ENCODE results near the gene FFAR1.

The FFAR1 gene

DNA sequence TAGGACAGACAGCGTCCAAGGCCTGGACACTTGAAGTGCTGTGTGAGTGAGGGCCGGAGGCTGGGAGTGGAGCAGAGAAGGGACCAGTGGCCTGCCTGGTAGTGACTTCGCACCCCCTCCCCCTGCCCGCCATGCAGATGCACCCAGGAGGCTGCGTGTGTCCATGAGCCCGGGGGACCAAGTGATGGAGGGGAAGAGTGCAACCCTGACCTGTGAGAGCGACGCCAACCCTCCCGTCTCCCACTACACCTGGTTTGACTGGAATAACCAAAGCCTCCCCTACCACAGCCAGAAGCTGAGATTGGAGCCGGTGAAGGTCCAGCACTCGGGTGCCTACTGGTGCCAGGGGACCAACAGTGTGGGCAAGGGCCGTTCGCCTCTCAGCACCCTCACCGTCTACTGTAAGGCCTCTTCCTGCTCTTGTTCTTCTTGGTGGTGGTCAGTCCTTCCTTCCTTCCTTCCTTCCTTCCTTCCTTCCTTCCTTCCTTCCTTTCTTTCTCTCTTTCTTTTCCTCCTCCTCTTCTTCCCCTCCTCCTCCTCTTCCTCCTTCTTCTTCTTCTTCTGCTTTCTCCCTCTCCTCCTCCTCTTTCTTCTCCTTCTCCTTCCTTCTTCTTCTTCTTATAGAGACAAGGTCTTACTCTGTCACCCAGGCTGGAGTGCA, 6.0 kb upstream of the FFAR1 start:
- Histone ChIP-seq H3K79me2 (ENCODE audit: insufficient read depth, low read length) (no peaks in the 10 kb centered on the region), H3K4me3 (ENCODE audit: low read depth in 1 of 2, low read length in 2 of 2) (no peak overlapping the region), H3K27me3 (ENCODE audit: insufficient read depth, low read length, poor library complexity) (peaks cover 10% of the 10 kb centered on the region), H3K9me3 (ENCODE audit: insufficient read depth, low read length, severe bottlenecking) (no peaks in the 10 kb centered on the region), H3K4me2 (ENCODE audit: insufficient read depth, low read length) (no peak overlapping the region), H3K4me1 (ENCODE audit: insufficient read depth, low read length) (peaks cover 5% of the 10 kb centered on the region), H4K20me1 (ENCODE audit: insufficient read depth, low read length) (no peaks in the 10 kb centered on the region), H3K9ac (ENCODE audit: low read depth, low read length) (no peak overlapping the region), H3K27ac (ENCODE audit: low read length) (no peak overlapping the region), H3K36me3 (ENCODE audit: insufficient read depth, low read length) (no peaks in the 10 kb centered on the region), H2AFZ (ENCODE audit: low read depth, low read length) (no peak overlapping the region)
- TF ChIP-seq, protein P1, sequence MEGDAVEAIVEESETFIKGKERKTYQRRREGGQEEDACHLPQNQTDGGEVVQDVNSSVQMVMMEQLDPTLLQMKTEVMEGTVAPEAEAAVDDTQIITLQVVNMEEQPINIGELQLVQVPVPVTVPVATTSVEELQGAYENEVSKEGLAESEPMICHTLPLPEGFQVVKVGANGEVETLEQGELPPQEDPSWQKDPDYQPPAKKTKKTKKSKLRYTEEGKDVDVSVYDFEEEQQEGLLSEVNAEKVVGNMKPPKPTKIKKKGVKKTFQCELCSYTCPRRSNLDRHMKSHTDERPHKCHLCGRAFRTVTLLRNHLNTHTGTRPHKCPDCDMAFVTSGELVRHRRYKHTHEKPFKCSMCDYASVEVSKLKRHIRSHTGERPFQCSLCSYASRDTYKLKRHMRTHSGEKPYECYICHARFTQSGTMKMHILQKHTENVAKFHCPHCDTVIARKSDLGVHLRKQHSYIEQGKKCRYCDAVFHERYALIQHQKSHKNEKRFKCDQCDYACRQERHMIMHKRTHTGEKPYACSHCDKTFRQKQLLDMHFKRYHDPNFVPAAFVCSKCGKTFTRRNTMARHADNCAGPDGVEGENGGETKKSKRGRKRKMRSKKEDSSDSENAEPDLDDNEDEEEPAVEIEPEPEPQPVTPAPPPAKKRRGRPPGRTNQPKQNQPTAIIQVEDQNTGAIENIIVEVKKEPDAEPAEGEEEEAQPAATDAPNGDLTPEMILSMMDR (IDR thresholded peaks at IDR 0.05; ENCODE audit: borderline replicate concordance, extremely low read depth, low read length, poor library complexity, severe bottlenecking), result no peak
- TF ChIP-seq EZH2 (IDR thresholded peaks at IDR 0.05; ENCODE audit: borderline replicate concordance, low read depth, low read length, severe bottlenecking), result no peak
- no peak for DNase-seq
- no peak for ATAC-seq (ENCODE audit: insufficient read depth, low read depth)

DNA sequence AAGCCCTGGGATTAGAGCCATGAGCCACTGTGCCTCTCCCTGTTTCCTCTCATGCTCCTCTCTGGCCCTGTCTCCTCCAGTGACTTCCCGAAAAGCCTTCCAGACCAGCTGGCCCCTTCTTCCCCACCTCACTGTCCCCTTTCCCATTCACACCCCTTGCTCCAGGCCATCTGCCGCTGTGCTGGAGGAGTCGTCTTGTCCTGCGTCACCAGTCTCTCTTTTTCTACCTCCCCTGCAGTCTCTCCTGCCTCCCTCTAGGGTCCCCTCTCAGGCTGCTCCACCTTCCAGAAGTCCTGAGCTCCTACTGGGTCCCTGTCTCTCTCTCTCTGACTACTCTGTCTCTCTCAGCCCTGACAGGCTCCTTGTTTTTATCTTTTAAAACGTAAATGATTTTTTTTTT, 5.3 kb upstream of the FFAR1 start:
- Histone ChIP-seq H3K27me3 (ENCODE audit: insufficient read depth, low read length, poor library complexity) (peaks cover 16% of the 10 kb centered on the region), H3K79me2 (ENCODE audit: insufficient read depth, low read length) (no peaks in the 10 kb centered on the region), H4K20me1 (ENCODE audit: insufficient read depth, low read length) (no peaks in the 10 kb centered on the region), H3K36me3 (ENCODE audit: insufficient read depth, low read length) (no peaks in the 10 kb centered on the region), H3K27ac (ENCODE audit: low read length) (no peak overlapping the region), H3K4me1 (ENCODE audit: insufficient read depth, low read length) (peaks cover 12% of the 10 kb centered on the region), H3K4me3 (ENCODE audit: low read depth in 1 of 2, low read length in 2 of 2) (no peak overlapping the region), H3K9ac (ENCODE audit: low read depth, low read length) (no peak overlapping the region), H2AFZ (ENCODE audit: low read depth, low read length) (no peak overlapping the region), H3K9me3 (ENCODE audit: insufficient read depth, low read length, severe bottlenecking) (no peaks in the 10 kb centered on the region), H3K4me2 (ENCODE audit: insufficient read depth, low read length) (no peak overlapping the region)
- TF ChIP-seq, protein P1 (IDR thresholded peaks at IDR 0.05; ENCODE audit: borderline replicate concordance, extremely low read depth, low read length, poor library complexity, severe bottlenecking), result no peak
- TF ChIP-seq EZH2 (IDR thresholded peaks at IDR 0.05; ENCODE audit: borderline replicate concordance, low read depth, low read length, severe bottlenecking), result no peak
- ATAC-seq (ENCODE audit: insufficient read depth, low read depth) (no peak), DNase-seq (no peak)

DNA sequence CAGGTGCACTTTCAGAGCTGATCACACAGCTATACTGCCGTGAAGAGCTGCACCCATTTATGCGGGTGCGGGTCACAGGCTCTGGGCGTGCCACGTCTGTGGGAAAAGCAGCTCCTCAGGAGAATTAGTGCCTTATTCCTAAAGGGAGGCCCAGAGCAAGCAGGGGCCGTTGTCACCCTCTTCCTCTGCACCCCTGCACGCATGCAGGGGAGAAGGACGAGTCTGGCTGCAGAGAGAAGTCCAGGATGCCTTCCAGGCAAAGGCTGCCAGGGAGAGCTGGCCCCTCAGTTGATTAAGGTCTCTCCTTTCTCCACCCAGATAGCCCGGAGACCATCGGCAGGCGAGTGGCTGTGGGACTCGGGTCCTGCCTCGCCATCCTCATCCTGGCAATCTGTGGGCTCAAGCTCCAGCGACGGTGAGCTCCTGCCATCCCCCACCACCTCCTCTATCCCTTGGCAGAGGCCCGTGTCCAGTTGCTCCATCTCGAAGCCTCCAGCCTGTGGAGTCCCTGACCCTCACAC, 3.1 kb upstream of the FFAR1 start:
- no peak for ATAC-seq (ENCODE audit: insufficient read depth, low read depth)
- no peak overlapping the region for H3K27ac ChIP-seq (ENCODE audit: low read length)

More for the DNA sequence above, 3.1 kb upstream of the FFAR1 start:
- TF ChIP-seq EZH2 (IDR thresholded peaks at IDR 0.05; ENCODE audit: borderline replicate concordance, low read depth, low read length, severe bottlenecking), result no peak
- TF ChIP-seq, protein P1 (IDR thresholded peaks at IDR 0.05; ENCODE audit: borderline replicate concordance, extremely low read depth, low read length, poor library complexity, severe bottlenecking), result no peak
- no peak overlapping the region for H3K4me2 ChIP-seq (ENCODE audit: insufficient read depth, low read length)
- peaks cover 19% of the 10 kb centered on the region for H3K4me1 ChIP-seq (ENCODE audit: insufficient read depth, low read length)
- no peak overlapping the region for H3K4me3 ChIP-seq (ENCODE audit: low read depth in 1 of 2, low read length in 2 of 2)
- no peaks in the 10 kb centered on the region for H3K36me3 ChIP-seq (ENCODE audit: insufficient read depth, low read length)
- H3K27me3 ChIP-seq (ENCODE audit: insufficient read depth, low read length, poor library complexity), result peaks cover 19% of the 10 kb centered on the region
- H3K79me2 ChIP-seq (ENCODE audit: insufficient read depth, low read length), result no peaks in the 10 kb centered on the region
- DNase-seq, result no peak
- no peak overlapping the region for H3K9ac ChIP-seq (ENCODE audit: low read depth, low read length)
- H4K20me1 ChIP-seq (ENCODE audit: insufficient read depth, low read length), result no peaks in the 10 kb centered on the region
- H2AFZ ChIP-seq (ENCODE audit: low read depth, low read length), result no peak overlapping the region
- no peaks in the 10 kb centered on the region for H3K9me3 ChIP-seq (ENCODE audit: insufficient read depth, low read length, severe bottlenecking)

Data from DND-41 (cell line).